ENCODE results near the gene ITPKC.
A peak's percentile ranks its signal among the peaks of the same experiment; 100 is the strongest.

The ITPKC gene

DNA sequence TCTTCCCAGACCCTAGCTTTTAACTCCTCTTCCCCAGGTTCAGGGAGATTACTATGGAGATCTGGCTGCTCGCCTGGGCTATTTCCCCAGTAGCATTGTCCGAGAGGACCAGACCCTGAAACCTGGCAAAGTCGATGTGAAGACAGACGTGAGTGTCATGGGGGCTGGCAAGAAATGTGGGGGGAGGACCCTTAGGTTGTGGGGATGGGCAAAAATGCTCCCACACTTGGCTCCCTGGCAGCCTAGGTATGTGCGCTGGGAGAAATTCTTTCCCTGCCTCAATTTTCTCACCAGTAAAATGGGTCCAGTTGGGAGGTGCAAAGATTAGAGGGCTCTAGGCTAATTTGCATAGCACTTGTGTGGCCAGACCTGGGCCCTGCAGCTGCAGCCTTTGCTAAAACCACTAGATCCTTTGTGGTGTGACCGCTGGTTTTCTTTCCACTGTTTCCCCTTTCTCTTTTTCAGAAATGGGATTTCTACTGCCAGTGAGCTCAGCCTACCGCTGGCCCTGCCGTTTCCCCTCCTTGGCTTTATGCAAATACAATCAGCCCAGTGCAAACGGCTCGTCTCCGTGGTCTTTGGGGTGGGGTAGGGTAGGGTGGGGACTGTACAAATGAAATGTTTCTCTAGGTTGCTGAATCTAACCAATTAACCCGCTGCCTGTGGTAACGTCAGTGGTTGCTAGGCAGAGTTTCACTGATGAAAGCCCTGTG is 60.2 kb downstream of the ITPKC start:
- peak overlapping the region; percentile 86 for H2AFZ ChIP-seq (ENCODE audit: low read depth, low read length)
- TF ChIP-seq EZH2 (IDR thresholded peaks at IDR 0.05; ENCODE audit: borderline replicate concordance, low read depth, low read length, severe bottlenecking): no peak
- TF ChIP-seq, protein P1, sequence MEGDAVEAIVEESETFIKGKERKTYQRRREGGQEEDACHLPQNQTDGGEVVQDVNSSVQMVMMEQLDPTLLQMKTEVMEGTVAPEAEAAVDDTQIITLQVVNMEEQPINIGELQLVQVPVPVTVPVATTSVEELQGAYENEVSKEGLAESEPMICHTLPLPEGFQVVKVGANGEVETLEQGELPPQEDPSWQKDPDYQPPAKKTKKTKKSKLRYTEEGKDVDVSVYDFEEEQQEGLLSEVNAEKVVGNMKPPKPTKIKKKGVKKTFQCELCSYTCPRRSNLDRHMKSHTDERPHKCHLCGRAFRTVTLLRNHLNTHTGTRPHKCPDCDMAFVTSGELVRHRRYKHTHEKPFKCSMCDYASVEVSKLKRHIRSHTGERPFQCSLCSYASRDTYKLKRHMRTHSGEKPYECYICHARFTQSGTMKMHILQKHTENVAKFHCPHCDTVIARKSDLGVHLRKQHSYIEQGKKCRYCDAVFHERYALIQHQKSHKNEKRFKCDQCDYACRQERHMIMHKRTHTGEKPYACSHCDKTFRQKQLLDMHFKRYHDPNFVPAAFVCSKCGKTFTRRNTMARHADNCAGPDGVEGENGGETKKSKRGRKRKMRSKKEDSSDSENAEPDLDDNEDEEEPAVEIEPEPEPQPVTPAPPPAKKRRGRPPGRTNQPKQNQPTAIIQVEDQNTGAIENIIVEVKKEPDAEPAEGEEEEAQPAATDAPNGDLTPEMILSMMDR (IDR thresholded peaks at IDR 0.05; ENCODE audit: borderline replicate concordance, extremely low read depth, low read length, poor library complexity, severe bottlenecking): no peak
- peaks cover 21% of the 10 kb centered on the region for H3K4me1 ChIP-seq (ENCODE audit: insufficient read depth, low read length)
- peak overlapping the region; percentile 15 to 83; a peak in 3 of 4 replicates for H3K4me3 ChIP-seq (ENCODE audit: low read depth in 1 of 2, low read length in 2 of 2)
- H3K9ac ChIP-seq (ENCODE audit: low read depth, low read length): peak overlapping the region; percentile 79
- peak overlapping the region; percentile 95 for H3K27ac ChIP-seq (ENCODE audit: low read length)
- H3K36me3 ChIP-seq (ENCODE audit: insufficient read depth, low read length): peaks cover 1% of the 10 kb centered on the region; the same call in 1 of the 2 replicates
- peak overlapping the region; percentile 68 for H3K4me2 ChIP-seq (ENCODE audit: insufficient read depth, low read length)
- ATAC-seq (ENCODE audit: insufficient read depth, low read depth) (peak; percentile 75), DNase-seq (peak; percentile 97)
- H3K79me2 ChIP-seq (ENCODE audit: insufficient read depth, low read length): peaks cover 13% of the 10 kb centered on the region
- H3K27me3 ChIP-seq (ENCODE audit: insufficient read depth, low read length, poor library complexity): no peaks in the 10 kb centered on the region
- peaks cover 8% of the 10 kb centered on the region; the same call in 1 of the 2 replicates for H4K20me1 ChIP-seq (ENCODE audit: insufficient read depth, low read length)
- no peaks in the 10 kb centered on the region for H3K9me3 ChIP-seq (ENCODE audit: insufficient read depth, low read length, severe bottlenecking)

DNA sequence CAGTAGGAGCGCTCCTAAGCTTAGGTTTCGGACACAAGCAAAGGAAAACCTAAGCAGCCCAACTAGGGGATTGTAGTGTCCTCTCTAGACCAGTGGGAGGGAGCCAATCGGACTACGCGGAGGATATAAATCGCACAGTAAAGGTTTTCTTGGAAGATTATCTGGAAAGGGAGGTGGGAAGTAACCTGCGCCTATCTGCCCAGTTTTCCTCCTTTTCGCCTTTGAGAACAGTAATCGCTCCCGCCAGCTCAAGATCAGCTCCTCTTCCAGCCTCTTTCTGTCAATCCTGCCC is 60.7 kb downstream of the ITPKC start:
- Histone ChIP-seq H3K27ac (ENCODE audit: low read length) (peak overlapping the region; percentile 95), H3K36me3 (ENCODE audit: insufficient read depth, low read length) (peaks cover 4% of the 10 kb centered on the region; the same call in 1 of the 2 replicates), H3K79me2 (ENCODE audit: insufficient read depth, low read length) (peaks cover 13% of the 10 kb centered on the region), H3K9me3 (ENCODE audit: insufficient read depth, low read length, severe bottlenecking) (no peaks in the 10 kb centered on the region), H3K9ac (ENCODE audit: low read depth, low read length) (peak overlapping the region; percentile 79), H2AFZ (ENCODE audit: low read depth, low read length) (peak overlapping the region; percentile 86), H3K4me1 (ENCODE audit: insufficient read depth, low read length) (peaks cover 21% of the 10 kb centered on the region), H3K4me3 (ENCODE audit: low read depth in 1 of 2, low read length in 2 of 2) (peak overlapping the region; percentile 15 to 83; a peak in 3 of 4 replicates), H3K4me2 (ENCODE audit: insufficient read depth, low read length) (peak overlapping the region; percentile 68), H4K20me1 (ENCODE audit: insufficient read depth, low read length) (peaks cover 8% of the 10 kb centered on the region; the same call in 1 of the 2 replicates), H3K27me3 (ENCODE audit: insufficient read depth, low read length, poor library complexity) (no peaks in the 10 kb centered on the region)
- TF ChIP-seq, protein P1 (IDR thresholded peaks at IDR 0.05; ENCODE audit: borderline replicate concordance, extremely low read depth, low read length, poor library complexity, severe bottlenecking): no peak
- no peak for TF ChIP-seq EZH2 (IDR thresholded peaks at IDR 0.05; ENCODE audit: borderline replicate concordance, low read depth, low read length, severe bottlenecking)
- DNase-seq (no peak), ATAC-seq (ENCODE audit: insufficient read depth, low read depth) (no peak)

DNA sequence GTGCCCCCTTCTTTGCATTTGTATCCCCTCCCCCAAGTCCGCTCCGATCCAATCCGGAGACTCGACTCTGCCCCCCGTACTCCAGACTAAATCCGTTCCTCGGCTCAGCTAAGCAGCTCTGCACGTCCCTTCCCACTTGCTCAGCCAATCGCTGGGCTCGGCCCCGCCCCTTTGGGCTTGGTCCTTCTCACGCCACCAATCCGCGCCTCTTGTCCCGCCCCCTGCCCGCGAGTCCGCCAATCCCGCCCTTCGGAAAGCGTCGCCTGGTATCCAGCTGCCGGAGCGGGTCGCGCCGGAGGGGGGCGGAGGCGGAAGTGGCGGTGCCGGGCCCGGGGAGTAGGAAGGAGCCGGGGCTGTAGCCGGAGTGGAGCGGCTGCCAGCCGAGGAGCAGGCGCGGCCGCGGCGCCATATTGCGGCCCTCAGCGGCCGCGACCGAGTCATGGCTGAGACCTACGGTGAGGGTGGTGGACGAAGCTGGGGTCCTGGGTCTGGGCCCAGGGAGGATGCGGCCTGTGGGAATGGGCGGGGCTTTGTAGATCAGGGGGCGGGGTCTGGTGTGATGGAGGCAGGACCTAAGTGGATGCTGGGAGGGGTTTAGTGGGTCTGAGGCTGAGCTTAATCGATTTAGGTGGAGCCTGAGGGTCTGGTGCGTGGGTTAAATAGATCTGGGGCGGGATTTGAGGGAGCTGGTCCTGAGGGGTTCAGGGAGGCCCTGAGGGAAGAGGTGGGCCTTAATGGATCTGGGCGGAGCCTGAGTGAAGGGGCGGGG is 61.2 kb downstream of the ITPKC start, which contains the start of gene RAB4B:
Gene RAB4B (plus strand): TSS at position 311 of the 769 bp plus-strand sequence. CDS start 129 bp downstream, at position 440.
- peaks cover 8% of the 10 kb centered on the region; the same call in 1 of the 2 replicates for H4K20me1 ChIP-seq (ENCODE audit: insufficient read depth, low read length)
- H3K4me3 ChIP-seq (ENCODE audit: low read depth in 1 of 2, low read length in 2 of 2): peak within 1 kb of the TSS; percentile 56 to 83; a peak in 3 of 4 replicates
- no peaks in the 10 kb centered on the region for H3K9me3 ChIP-seq (ENCODE audit: insufficient read depth, low read length, severe bottlenecking)
- H3K9ac ChIP-seq (ENCODE audit: low read depth, low read length): peak within 1 kb of the TSS; percentile 79
- peak; percentile 79 for ATAC-seq (ENCODE audit: insufficient read depth, low read depth)
- TF ChIP-seq EZH2 (IDR thresholded peaks at IDR 0.05; ENCODE audit: borderline replicate concordance, low read depth, low read length, severe bottlenecking): no peak
- TF ChIP-seq, protein P1 (IDR thresholded peaks at IDR 0.05; ENCODE audit: borderline replicate concordance, extremely low read depth, low read length, poor library complexity, severe bottlenecking): no peak
- peaks cover 4% of the 10 kb centered on the region; the same call in 1 of the 2 replicates for H3K36me3 ChIP-seq (ENCODE audit: insufficient read depth, low read length)
- H3K27me3 ChIP-seq (ENCODE audit: insufficient read depth, low read length, poor library complexity): no peaks in the 10 kb centered on the region
- peaks cover 13% of the 10 kb centered on the region for H3K79me2 ChIP-seq (ENCODE audit: insufficient read depth, low read length)
- H3K4me2 ChIP-seq (ENCODE audit: insufficient read depth, low read length): peak within 1 kb of the TSS; percentile 92
- H3K4me1 ChIP-seq (ENCODE audit: insufficient read depth, low read length): peaks cover 21% of the 10 kb centered on the region
- H3K27ac ChIP-seq (ENCODE audit: low read length): peak within 1 kb of the TSS; percentile 95
- DNase-seq: peak; percentile 100
- peak within 1 kb of the TSS; percentile 86 for H2AFZ ChIP-seq (ENCODE audit: low read depth, low read length)
